Omental fat pad (tissue), 4 donors: Measurements from ENCODE around the gene DPYD. TPM values are rescaled to one million over a fixed set of nuclear protein-coding genes. Genes with fewer than 3 reads are reported as not detected.

Experiments used
- ATAC-seq: fragments of 150-250 bp; one replicate; pipeline ENCODE4 v1.9.1; 2016; ENCODE audit warnings: mild to moderate bottlenecking, moderate library complexity; ENCODE audit not compliant: low FRiP score
- DNase-seq: peaks from one replicate; pipeline ENCODE4 v3.0.0-alpha.2; 2019; ENCODE audit warnings: low spot score
- total RNA-seq, 4 donors: library from RNA; depleted of rRNA; stranded (reverse); fragments of >200 nt; gene quantifications; one replicate each; pipeline ENCODE4 v1.1.0, GENCODE V29; 2016
- TF ChIP-seq, protein P1 (sequence below), 3 donors: fragments of 450-650 bp; IDR thresholded peaks; one replicate each; pipeline ENCODE4 v1.5.1; 2016 to 2017; ENCODE audit warnings: antibody characterized with exemption in 3 of 3, mild to moderate bottlenecking in 3 of 3, moderate library complexity in 2 of 3

The DPYD gene
- total RNA-seq, 4 donors from 2014 or later = 52.5 to 86.4 (median 60.3) TPM

DNA sequence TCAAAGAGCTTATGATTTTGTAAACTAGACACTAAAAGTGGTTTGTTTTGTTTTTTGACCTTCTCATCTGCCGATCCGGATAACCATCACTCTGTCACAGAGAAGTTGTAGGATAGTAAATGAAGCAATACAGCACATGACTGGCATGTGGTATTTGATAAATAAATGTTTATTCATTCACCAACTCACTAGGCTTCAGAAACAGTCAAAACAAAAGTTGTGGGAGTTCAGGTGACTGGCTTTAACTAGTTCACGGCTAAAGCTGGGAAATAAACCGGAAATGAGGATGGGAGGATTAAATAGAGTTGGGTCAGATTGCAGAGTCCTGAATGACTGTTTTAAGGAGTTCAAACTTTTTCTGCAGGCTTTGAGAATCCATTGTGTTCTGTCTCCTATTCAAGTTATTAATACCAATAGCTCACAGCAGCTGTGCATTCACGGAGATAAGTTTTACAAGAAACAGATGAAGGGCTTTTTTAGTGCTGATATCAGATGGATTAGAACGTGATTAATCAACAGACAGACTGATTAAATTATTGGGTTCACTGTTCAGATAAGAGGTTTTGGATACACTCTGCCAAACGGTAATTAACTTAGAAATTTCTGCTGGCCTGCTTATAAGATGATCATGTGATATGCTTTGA, 463.3 kb downstream of the DPYD start:
- ATAC-seq = no peak
- no peak for DNase-seq
- TF ChIP-seq, protein P1, sequence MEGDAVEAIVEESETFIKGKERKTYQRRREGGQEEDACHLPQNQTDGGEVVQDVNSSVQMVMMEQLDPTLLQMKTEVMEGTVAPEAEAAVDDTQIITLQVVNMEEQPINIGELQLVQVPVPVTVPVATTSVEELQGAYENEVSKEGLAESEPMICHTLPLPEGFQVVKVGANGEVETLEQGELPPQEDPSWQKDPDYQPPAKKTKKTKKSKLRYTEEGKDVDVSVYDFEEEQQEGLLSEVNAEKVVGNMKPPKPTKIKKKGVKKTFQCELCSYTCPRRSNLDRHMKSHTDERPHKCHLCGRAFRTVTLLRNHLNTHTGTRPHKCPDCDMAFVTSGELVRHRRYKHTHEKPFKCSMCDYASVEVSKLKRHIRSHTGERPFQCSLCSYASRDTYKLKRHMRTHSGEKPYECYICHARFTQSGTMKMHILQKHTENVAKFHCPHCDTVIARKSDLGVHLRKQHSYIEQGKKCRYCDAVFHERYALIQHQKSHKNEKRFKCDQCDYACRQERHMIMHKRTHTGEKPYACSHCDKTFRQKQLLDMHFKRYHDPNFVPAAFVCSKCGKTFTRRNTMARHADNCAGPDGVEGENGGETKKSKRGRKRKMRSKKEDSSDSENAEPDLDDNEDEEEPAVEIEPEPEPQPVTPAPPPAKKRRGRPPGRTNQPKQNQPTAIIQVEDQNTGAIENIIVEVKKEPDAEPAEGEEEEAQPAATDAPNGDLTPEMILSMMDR (IDR thresholded peaks at IDR 0.05) = no peak

DNA sequence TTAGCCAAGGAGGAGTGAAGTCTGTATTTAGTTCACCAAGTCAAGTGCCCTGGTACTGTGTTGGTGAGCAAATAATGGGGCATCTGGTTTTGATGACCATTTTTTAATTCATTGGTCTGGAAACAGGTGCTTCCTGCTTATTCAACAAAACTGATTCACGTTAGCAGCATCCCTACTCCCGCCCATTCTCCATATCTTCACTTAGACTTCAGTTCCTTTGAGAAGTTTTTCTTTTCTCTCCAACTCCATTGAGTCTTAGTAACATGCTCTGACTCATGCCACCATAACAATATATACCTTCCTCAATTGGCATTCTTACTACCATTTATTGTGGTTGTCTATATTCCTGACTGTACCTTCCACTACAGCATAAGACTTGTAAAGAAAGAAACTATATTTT, 468.9 kb downstream of the DPYD start:
- TF ChIP-seq, protein P1 (IDR thresholded peaks at IDR 0.05) = no peak
- DNase-seq (no peak), ATAC-seq (no peak)

DNA sequence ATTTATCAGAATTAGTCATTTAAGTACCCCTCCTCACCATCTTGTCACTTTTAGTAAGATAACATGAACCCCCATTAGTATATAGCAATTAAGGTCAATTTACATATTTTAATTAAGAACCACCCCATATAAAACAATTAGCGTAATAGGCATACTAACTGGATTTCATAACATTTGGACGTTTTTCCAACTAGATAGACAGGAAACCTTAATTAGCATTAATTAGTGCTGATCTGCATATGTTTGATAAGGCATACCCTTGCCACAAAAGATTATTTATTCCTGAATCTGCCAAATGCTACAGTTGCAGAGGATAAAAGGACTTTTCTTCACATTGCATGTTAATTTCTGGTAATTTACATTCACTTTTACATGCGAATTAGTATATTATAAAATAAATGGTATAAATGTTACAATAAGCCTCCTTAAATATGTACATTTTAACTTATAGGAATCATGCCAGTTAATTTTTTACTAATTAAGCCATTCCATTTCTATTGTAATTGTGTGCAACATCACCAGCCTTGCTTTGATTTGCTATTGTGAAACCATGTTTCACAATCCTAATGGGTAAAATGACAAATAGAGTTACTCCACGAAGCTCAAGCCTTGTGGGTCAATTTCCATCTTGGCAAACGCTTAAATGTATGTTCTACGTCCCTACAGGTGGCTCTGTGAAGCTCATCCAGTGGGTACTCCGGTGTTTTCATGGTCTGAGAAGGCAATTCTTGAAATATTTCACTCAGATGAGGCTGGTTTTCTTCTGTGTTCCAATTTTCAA, 469.6 kb downstream of the DPYD start:
- TF ChIP-seq, protein P1 (IDR thresholded peaks at IDR 0.05) = no peak
- no peak for DNase-seq
- ATAC-seq = no peak

DNA sequence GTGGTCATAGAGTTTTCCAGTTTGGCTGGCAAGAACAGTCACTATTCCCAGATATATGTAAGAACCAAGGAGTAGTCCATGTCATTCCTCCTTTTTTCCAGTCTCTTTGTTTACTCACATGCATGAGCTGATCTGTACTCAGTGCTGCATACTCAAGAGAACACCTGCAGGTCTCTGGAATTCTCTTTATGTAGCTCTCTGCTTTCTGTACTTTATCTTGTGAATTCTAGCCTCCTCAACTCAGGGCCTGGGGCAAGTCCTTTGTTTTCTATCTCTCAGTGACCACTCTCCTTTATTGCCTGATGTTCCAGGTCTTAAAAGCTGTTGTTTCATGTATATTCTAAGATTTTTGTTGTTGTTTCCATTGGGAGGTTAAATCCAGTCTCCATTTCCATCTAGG, 478.9 kb downstream of the DPYD start:
- ATAC-seq (no peak), DNase-seq (no peak)
- TF ChIP-seq, protein P1 (IDR thresholded peaks at IDR 0.05) = no peak

DNA sequence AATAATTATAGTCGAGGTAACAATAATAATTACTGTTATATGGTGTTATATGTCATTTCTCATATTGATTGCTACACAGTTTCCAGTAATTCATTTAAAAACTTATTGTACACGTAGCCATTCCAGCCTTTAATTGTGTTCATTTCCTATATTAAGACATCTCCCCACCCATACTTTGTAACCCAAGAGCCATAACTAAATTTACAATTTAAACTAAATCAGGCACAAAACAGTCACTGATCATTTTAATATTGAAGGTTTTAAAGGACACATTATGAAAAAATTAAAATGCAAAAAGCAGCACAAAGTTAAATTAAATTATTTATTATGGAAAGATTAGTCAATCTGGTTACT, 487.0 kb downstream of the DPYD start:
- TF ChIP-seq, protein P1 (IDR thresholded peaks at IDR 0.05) = no peak
- no peak for ATAC-seq
- no peak for DNase-seq

DNA sequence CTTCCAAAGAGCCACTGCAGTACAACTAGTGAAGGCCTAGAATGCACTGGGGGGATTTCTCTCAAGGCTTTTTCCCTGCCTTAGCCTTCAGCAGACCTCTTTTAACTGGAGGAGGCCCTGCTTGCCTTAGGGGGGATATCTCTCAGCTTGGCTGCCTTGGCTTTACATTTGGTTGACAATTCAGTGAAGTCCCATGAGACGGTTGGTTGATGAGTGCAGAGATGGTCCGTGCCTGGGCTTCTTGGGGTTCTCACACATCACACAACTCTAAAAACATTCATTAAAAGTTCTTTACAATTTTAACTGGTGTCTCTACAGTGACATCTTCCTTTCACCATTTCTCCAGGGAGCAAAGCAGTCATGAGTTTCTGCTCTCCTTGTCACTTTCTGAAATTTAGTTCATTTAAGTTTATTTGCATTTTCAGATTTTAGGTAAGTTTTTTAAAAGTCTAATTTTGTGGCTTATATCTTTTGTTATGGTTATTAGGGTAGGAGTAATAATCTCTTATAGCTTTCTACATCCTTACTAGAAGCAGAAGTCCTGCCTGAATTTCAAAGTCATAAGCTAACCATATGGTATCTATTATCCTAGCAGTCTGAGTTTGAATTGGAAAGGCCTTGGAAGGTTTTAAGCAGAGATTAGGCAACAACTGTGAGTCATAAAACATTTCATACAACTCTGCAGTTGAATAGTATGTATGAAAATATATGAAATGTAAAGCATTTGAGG, 487.6 kb downstream of the DPYD start:
- ATAC-seq = no peak

More for the DNA sequence above, 487.6 kb downstream of the DPYD start:
- DNase-seq = no peak
- TF ChIP-seq, protein P1 (IDR thresholded peaks at IDR 0.05) = no peak
